Fibroblast of gingiva (primary cell): ENCODE results near the gene PPIE.

Experiments used
- DNase-seq: peaks from one replicate; pipeline ENCODE4 v3.0.0-alpha.2; 2011; ENCODE audit warnings: low read depth

Gene PPIE

GRCh38 chr1:39720094-39720999 lies 18.3 kb upstream of the PPIE start:
- DNase-seq = peak; percentile 36

GRCh38 chr1:39721664-39722063 lies 17.0 kb upstream of the PPIE start:
- no peak for DNase-seq

DNA sequence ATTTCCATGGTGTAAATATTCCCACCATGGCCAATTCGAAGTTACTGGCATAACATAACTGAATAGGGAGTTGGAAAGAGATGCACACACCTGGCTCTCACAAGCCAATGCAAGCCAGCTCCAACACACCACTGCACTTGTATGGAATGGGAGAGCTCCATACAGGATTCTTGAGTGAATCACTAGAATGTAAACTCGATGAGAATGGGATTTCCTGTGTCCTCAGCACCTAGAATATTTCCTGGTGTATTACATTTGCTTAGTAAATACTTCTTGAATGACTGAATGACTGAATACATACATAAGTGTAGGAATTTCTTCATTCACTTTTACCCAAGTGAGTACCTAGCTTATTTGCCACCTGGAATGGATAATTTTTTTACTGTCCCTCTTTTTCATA lies 16.2 kb upstream of the PPIE start:
- DNase-seq = no peak

GRCh38 chr1:39726600-39726999 lies 12.1 kb upstream of the PPIE start:
- no peak for DNase-seq

GRCh38 chr1:39727221-39727931 lies 11.3 kb upstream of the PPIE start:
- DNase-seq = no peak

- DNase-seq = no peak
Observed at GRCh38 chr1:39727932-39728317, 10.8 kb upstream of the PPIE start.

DNA sequence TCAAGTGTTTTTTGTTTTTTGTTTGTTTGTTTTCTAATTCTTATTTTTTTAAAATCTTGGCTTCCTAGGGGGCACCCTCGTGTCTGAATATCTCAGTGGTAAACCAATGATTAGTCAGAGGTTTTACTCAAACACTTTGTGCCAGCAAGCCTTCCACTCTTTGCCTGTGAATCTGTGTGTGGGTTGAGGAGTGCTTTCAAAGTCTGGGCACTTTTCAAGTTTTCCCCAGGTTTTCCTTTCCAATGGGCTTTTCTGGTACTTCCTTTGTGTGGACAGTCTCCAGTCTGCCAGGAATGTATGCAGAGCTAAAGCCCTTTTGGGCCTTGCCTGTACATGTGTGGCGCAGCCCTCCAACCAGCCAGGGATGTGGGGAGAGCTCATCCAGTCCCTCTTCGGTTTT lies 9.7 kb upstream of the PPIE start:
- DNase-seq = no peak

GRCh38 chr1:39729842-39730241 lies 8.8 kb upstream of the PPIE start:
- DNase-seq = no peak

DNA sequence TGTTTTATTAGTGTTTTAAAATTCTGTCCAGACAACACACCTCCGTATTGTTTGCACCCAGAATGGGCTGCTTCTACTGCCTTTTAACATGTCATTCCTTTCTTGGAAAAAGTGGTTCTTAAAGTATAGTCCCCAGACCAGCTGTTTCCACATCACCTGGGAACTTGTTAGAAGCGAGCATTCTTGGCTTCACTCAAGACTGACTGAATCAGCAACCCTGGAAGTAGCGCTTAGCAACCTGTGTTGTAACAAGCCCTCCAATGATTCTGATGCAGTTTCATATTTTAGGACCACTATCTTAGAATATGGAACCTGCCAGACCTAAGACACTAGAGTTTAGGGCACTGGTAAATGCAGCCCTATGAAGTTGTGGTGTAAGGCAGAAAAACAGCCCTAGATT lies 6.0 kb upstream of the PPIE start:
- DNase-seq = no peak

GRCh38 chr1:39733161-39733560 lies 5.5 kb upstream of the PPIE start:
- no peak for DNase-seq

GRCh38 chr1:39735731-39736130 lies 3.0 kb upstream of the PPIE start:
- DNase-seq = no peak

GRCh38 chr1:39737546-39738169 lies 1.0 kb upstream of the PPIE start:
- DNase-seq = no peak

DNA sequence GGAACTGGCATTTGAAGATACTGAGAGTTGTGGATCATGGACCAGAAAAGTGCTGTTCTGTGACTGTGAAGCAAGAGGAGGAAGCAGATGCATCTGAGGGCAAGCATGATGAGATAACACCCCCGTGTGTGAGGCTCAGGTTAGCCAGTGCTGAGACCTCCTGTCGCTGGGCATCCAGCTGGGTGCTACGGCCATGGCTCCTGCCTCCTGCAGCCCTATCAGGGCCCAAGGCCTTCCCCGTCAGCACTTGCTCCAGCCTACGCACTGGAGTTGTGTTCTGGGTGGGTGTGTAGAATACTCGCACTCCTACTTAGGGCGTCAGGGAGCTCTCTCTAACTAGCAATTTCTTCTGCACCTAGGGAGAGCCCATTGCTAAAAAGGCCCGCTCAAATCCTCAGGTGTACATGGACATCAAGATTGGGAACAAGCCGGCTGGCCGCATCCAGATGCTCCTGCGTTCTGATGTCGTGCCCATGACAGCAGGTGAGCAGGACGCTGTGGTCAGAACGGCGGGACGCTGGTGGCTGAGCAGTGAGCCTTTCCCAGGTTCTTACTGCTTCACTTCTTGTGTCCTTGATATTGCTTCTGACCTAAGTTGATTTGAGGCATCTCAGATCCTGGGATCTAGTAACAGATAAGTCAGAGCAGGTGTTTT lies 6.5 kb downstream of the PPIE start:
- no peak for DNase-seq

DNA sequence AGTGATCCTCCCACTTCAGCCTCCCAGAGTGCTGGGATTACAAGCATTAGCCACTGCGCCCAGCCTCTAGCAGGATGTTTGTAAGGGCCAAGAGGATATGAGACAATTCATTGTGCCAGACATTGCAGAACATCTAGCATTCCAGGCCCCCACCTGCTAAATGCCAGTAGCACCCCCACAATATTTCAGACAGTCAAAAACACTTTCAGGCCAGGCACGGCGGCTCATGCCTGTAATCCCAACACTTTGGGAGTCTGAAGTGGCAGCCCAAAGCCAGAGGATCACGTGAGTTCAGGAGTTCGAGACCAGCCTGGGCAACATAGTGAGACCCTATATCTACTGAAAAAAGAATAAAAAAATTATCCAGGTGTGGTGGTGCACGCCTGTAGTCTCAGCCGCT lies 12.9 kb downstream of the PPIE start:
- DNase-seq = no peak

DNA sequence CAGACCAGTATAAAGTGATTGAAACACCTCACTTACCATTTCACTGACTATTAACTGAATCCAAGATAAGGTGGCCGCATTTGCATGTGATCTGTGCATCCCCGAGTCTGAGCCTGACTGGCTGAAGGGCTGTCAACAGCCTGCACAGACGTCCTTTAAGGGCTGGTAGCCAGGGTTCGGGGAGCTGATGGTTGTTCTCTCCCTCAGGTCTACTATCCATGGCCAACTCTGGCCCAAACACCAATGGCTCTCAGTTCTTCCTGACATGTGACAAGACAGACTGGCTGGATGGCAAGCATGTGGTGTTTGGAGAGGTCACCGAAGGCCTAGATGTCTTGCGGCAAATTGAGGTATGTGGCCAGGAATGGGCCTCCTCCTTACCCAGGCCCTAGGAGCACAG lies 14.0 kb downstream of the PPIE start:
- no peak for DNase-seq

DNA sequence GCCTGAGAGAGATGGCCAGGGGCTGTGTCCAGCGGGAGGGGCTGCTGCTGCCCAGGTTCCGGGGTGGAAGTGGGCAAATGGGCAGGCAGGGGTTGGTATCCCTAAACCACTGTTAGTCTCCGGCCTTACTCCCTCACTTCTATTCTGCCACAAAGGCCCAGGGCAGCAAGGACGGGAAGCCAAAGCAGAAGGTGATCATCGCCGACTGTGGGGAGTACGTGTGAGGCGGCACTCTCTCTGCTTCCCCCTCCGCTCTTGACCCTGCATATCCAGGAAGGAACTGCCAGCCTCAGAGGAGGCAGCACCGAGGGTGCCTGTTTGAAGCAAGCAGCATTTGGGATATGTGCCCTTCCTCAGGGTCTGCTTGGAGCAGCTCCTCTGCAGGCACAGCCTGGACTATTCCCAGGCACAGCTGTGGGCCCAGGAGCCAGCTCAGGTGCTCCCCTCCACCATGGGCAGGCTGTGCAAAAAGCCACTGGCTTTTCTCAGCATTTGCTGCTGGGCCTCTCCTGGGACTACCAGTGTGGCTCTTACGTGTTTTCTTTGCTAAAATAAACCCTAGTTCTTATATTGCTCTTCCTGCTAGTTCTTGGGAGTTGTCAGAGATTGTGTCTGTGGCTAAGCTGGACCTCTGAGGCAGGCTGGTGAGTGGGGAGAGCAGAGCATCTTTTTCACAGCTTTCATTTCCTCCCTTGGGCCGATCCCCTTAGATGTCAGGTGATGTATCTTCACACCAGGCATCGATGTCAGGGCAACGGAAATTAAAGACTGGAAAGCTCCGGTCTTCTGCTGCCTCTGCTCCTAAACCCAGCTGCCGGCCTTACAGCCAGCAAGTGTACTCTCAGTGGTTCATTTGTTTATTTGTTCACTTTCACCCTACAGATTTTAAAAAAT lies 14.7 kb downstream of the PPIE start:
- no peak for DNase-seq

GRCh38 chr1:39754026-39754570 lies 15.4 kb downstream of the PPIE start:
- DNase-seq = no peak

DNA sequence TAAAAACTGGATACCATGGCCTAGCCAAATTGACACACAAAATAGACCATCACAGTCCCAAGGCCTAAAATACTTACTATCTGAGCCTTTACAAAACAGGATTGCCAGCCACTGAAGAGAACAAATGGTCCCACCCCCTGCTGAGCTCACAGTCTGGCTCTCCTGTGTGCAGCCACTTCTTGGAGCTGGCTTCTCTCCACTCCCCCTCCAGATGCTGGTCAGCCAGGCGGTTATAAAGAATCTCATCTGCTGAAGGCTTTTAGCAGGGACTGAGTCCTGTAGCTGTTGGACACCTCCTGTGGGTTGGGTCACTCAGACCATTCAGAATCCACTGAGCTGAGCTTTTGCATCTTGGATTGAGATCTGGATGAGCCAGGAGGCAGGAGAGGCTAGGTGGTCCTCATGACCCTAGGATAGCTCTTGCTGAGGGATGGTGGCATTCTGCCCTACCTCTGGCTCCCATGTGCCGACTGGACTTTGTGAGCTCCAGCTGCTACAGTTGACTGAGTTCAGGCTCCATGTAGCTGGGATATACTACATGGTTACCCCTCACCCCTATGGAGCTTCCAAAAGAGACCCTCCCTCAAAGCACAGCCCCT lies 16.3 kb downstream of the PPIE start:
- DNase-seq = no peak

DNA sequence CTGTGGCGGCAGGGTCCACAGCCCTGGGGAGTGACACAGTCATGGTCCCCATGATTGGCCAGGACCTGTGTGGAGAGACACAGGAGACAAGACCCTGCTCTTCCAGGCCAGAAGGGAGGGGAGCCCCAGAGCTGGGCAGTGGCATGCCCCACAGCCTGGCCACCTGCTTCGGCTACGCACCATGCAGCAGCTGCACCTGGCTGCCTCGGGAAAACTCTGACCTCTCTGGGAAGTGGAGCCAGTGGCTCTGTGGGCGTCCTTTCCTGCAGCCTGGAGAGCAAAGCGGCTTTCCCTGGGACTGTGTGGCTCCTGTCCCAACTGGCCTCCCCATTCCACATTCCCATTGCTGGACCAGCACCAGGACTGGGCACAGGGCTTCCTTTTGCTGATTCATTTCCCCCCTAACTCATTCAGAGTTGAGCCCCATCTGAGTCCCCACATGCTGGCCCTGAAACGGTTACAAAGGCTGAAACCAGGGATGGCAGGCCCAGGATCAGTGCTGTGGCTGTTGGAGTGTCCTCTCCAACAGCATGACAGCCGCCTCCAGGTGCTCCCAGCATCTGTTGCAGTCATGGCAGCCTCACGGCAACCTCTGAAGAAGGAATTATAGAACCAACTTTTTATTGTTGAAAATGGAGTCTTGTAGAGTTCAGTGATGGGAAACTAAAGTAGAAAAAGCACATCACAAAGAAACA lies 17.4 kb downstream of the PPIE start:
- no peak for DNase-seq

DNA sequence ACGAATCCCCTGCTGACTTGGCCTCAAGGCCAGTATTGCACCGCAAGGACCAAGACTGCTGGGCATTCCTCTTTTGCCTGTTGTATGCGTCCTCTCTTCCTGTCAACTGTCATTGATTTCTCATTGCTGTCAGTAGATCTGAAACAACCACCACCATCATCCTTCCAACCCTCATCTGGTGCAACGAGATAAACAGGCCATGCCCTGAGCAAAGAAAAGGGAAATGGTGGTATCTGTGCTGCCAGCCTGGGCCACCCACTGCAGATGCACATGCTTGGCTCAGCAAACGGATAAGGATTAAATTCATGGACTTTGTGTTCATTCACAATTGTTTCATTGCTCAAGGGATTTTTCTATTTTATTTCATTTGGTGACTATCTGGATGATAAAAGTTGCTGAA lies 18.8 kb downstream of the PPIE start:
- no peak for DNase-seq
